ENCODE results near the gene GIGYF2.

The GIGYF2 gene

DNA sequence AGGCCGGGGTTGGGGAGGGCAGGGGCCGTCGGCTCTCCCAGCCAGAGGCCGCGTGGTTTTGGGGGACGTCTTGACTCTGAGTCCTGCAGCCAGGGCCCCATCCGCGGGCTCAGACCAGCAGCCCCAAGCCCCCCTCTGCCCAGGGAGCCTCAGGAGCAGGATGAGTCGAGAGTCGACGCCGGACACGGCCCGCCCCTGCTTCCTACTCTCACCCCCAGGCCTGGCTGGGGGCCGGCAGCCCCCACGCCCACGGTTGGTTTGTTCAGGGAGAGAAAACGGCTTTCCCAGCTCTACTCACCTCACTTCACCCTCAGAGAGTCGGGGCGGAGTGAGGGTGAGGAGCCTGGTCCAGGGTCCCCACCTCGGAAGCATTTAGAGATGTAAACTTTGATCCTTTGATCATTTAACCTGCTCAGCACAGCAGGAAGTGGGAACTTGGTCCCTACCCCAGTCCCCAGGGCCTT lies 179.9 kb downstream of the GIGYF2 start:
- DNase-seq (ENCODE audit: low read depth in 4 of 4, low spot score in 1 of 4): no peak

DNA sequence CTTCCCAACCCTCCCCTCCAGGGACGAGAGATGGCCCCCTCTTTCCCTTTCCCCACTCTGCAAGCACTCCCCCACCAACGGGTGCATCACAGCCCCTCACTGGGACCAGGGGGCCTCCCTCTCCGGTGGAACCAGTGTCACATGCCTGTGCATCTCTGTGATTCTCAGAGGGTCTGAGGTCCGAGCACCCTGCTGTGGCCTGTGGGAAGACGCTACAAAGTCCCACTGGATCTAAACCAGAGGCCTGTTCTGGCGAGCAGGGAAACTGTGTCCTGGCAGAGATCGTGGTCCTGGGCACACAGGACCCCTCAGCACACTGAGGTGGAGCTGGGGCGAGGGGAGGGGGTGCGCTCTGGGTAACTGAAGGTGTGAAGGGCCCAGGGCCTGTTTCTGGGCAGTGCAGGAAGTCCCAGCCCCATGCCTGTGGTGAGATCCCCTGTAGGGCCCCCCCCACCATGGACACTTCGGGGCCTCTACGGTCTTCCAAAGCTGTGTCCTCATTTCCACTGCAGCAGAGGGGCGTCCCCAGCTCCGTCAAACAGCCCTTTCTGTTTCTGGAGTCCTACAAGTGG lies 180.9 kb downstream of the GIGYF2 start:
- no peak for DNase-seq (ENCODE audit: low read depth in 4 of 4, low spot score in 1 of 4)

DNA sequence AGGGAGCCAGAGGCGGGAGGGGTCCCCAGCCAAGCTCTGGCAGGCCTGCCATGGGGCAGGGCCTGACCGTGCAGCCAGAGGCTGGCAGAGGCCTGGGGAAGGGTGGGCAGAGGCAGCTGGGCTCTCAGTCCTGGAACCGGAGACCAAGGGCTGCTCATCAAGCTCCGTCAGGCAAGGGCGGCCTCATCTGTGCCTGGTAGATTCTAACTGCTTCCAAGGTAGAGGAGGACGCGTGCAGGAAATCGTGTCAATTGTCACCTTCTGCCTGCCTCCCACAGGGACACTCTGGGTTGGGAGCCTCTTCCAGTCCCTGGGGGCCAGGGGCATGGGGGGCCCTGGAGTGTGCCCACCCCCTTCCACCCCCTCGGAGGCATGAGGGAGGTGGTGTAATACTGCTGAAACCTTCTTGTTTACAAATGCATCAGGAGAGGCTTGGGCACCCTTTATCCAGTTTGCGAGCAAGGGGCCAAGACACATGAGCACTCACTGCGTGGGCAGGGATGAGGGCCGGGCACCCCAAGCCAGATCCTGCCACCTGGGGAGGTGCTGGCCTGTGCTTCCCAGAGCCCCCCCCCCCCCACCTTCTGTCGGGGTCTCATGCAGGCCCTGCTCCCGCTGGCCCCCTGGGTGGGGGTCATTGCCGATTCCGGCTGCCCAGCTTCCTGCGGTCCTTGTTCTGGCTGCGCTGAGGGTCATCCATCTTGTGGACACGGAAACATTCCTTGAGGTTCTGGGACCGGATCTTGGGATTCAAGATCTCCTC lies 181.9 kb downstream of the GIGYF2 start:
- DNase-seq (ENCODE audit: low read depth in 4 of 4, low spot score in 1 of 4): no peak

DNA sequence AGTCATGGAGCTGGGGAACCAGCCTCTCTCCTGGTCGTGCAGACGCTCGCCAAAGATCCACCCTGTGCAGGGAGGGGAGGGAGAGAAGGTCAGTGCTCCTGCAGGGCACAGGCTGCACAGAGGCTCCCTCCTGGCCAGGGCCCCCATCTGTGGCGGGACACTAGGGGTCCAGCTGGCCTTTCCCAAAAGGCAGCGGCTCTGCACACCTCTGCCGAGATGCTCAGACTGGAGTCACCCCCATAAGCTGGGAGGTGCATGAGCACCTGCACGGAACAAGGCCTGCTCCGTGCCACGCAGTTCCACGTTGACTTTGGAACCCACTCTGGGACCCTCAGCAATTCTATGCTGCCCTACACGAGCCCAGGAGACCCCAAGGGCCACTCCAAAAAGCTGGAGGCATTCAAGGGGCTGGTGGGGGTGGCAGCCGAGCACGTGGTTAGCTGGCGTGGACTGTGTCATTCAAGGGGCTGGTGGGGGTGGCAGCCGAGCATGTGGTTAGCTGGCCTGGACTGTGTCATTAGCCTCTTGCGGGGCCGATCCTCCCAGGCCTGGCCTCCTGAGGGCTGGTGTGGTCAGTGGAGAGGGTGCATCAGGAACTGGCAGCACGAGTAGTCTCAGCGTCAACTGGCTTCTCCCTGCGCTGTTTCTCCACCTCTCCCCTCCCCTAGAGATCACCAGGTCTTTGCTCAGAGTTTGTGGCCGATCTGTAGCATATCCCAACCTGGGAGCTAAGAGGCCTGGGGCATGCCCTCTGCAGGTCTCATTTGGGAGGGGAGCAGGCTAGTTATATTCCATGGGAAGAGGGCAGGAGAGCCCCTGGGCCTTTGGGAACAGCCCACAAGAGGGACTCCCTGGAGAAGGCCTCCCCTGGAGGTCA lies 182.7 kb downstream of the GIGYF2 start:
- DNase-seq (ENCODE audit: low read depth in 4 of 4, low spot score in 1 of 4): no peak

DNA sequence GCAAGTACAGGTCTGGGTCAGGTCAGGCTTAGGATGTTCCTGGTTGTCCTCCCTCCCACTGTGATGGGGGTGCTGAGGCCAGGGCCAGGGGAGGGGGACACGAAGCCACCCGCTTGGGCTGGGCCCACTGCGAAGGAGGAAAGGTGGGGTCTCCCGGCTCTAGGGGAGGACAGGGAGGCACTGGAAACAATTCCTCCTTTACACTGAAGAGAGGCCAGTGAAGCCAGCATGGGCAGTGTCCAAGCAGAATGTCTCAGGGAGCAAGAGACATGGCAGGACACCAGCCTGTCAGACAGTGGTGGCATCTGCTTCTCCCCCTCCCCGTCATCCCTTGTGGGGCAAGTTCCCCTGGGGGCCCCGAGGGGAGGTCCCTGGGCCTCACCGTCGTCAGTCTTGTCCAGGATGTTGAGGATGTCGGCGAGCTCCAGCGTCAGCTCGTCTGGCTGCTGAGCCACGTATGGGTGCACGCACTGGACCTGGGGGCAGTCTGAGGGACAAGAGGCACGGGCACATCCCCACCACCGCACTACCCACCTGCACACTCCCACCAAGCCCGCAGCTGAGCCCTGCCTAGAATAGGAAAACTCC lies 183.7 kb downstream of the GIGYF2 start:
- no peak for DNase-seq (ENCODE audit: low read depth in 4 of 4, low spot score in 1 of 4)

DNA sequence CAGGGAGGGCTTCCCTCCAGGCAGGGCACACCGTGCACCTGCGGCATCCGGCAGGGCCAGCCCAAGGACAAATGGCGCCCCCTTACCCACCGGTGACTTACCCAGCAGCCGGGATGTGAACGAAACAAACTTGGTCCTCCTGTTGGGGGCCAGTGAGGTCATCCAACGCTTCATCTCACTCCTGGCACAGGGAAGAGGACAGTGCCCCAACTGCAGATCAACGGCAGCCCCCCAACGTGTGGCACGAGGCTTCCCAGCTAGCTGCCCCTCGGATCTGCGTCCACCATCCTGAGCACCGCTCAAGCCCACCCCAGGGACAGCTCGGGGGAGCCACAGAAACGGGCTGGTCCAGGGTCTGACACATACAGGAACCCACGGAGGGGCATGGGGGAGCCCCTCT lies 185.0 kb downstream of the GIGYF2 start:
- no peak for DNase-seq (ENCODE audit: low read depth in 4 of 4, low spot score in 1 of 4)

DNA sequence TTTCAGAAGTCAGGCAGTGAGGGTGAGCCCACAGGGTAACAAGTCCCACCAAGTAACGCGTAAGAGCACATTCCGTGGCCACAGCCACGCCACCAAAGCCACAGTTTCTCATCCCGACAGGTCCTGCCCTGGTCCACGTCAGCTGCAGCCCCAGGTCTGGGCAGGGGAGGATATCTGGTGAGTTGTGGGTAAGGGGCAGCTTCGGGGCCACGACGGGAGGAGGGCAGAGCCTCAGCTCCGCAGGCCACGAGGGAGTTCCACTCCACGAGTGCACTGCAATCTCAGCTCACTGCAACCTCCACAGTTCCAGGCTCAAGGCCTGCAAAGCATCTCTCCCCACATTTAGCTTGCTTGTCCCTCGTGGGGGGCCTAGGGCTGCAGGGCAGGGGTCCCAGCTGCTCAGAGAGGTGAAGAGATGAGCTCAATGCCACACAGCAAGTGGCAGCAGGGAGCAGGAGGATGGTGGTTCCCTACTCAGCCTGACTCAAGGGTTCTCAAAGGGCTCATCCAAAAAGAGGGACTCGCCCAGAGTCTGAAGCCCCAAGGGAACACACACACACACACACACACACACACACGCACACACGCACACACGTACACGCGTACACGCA lies 185.5 kb downstream of the GIGYF2 start:
- DNase-seq (ENCODE audit: low read depth in 4 of 4, low spot score in 1 of 4): no peak

DNA sequence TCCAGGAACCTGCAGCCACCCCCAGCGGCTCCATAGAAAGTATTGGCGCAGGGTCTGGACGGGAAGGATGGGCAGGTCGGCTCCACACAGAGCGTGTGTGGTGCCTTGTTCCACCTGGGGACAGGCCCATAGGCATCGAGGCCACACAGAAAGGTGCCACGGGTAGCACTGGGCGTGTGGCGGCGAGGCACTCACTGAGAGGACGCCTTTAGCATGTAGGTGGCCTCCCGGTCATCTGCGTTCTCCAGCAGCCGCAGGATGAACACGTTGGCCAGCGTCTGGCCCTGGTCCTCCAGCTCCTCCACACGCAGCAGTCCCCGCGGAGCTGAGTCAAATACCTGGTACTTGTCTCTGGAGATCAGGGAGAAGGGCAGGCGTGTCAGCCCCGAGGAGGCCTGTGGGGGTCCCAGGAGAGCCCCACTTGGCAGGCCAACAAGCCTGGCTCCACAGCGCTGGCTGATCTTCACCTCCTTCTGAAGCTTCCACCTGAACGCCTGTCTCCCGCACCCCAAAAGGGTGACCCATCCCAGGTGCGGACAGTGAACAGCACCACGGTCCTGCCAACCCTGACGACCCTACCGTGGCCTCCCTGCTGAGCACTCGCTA lies 186.1 kb downstream of the GIGYF2 start:
- DNase-seq (ENCODE audit: low read depth in 4 of 4, low spot score in 1 of 4): no peak

DNA sequence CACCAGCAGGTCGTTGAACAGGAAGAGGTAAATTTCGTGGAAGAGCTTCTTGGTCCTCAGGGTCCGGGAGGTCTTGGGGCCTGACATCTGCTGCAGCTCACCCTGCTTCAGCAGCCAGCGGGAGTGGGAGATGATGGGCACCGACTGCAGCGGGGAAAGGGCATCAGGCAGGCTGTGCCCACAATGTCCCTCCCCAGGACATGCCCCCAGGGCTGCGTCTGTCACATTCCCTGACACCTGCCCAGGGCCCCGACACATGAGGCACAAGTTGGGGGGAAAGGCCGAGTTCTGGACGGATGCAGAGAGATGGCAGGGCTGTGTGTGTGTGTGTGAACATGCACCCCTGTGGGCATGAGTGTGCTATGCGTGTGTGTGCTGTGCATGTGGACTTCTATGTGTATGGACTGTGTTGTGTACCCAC lies 186.9 kb downstream of the GIGYF2 start:
- DNase-seq (ENCODE audit: low read depth in 4 of 4, low spot score in 1 of 4): no peak

DNA sequence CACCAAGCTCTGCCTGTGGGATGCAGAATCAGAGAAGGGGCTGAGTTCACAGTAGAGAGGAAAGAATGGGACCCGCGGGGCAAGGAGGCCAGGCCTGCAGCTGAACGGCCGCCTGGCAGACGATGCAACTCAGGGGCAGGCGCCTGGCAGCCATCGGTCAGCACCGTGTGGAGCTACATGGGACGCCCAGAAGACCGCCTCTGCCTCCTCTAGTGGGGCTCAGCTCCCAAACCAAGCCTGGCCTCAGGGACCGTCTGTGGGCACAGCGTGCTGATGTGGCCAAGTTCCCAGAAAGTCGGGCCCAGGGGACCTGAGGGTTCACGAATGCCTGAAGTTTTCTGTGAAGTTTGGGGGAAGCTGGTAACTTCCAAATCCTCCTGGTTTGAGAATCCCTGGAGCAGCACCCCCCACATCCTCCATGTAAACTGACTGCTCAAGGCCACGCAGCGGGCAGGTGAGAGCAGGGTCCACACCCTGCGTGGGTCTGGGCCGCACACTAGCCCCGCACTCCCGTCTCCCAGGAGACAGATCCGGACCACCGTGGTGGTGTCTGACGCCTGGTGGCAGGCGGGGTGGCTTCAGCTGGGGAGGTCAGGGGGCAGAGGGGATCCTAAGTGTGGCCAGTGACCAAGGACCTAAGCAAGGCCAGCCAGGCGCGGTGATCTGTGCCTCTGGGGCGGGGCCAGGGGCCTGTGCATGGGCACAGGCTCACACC lies 187.6 kb downstream of the GIGYF2 start:
- DNase-seq (ENCODE audit: low read depth in 4 of 4, low spot score in 1 of 4): no peak

DNA sequence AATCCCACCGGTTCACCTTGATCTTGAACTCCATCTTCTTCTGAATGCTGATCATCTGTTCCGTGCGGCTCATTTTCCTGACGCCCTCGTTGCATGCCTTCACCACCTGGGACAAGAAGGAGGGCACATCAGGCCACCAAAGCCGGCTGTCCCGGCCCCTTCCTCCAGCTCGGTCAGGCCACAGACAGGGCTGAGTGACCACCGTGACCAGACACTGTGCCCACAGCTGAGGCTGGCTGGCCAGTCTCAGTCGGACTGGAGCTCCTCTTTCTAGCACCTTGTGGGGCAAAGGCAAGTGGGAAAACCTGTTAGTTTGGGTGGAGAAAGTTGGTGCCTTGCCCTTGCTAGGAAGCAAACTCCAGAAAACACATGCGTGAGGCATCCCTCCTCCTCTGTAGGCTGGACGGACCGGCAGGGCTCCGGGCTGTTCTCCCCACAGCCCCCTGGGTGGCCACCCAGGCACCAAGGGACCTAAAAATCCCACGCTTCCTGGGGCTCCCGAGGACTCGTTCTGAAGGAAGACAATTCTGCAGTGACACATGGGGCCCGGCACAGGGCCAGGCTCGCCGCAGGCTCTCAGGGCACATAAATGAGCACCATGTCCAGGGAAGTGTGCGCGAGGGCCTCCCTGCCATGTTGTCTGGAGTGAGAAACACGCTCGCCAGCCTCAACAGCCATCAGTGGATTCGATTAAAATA lies 188.3 kb downstream of the GIGYF2 start:
- no peak for DNase-seq (ENCODE audit: low read depth in 4 of 4, low spot score in 1 of 4)

DNA sequence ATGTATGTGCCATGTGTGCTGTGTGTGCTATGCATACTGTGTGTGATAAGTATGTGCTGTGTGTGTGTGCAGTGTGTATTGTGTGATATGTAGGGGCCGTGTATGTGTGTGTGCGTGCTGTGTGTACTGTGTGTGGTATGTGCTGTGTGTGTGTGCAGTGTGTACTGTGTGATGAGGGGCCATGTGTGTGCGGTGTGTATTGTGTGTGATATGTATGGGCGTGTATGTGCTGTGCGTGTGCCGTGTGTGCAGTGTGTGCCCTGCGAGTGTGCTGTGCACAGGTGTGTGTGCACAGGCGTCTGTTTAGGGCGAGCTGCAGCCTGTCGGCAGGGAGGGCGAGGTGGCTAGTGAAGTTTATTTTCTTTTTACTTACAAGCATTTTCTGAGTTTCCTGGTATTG lies 189.0 kb downstream of the GIGYF2 start:
- no peak for DNase-seq (ENCODE audit: low read depth in 4 of 4, low spot score in 1 of 4)

DNA sequence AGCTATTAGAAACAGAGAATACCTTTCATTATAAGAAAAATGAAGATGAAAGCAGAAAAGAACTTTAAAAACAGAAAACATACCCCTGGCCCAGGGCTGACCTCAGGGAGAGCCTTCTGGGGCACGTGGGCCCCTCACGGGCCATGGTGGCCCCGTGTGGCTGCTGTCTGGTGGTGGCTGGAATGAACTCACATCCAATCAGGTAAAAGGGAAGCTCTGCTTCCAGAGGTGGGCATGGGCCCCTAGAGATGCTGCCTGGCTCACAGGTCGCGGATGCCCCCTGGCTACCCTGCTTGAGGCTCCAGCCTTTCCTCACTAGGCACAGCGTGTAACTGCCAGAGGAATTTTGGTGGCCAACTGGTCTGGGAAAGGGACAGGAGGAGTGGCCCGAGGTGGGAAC lies 189.5 kb downstream of the GIGYF2 start:
- DNase-seq (ENCODE audit: low read depth in 4 of 4, low spot score in 1 of 4): no peak

DNA sequence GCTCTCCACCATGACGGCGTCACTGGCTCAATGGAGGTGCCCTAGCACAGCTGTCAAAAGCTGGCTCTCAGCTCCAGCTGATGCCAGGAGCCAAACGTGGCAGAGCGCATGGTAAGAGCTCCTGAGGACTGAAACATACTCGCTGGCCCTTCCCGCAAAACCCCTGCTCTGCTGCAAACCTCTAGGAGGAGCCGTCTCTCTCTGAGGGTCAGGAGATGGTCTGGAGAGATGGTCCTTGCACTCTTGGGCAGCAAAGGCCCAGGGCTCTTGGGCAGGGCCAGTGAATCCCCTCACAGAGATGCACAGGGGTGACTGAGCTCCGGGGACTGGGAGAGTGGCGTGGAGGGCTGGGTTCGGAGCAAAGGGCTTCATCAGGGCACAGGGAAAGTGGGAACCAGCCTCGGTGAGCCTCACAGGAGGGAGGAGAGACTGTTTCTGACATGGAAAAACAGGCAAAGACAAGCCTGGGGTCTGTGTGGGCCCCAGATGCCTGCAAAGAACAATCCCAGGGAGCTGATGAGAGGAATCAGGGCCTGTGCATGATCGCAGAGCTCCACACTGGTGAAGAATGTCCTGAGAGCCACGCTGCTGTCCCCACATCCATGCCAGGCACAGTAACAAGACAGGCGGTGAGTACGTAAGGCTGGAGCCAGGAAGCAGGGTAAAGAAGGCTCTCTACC lies 190.2 kb downstream of the GIGYF2 start:
- DNase-seq (ENCODE audit: low read depth in 4 of 4, low spot score in 1 of 4): no peak

DNA sequence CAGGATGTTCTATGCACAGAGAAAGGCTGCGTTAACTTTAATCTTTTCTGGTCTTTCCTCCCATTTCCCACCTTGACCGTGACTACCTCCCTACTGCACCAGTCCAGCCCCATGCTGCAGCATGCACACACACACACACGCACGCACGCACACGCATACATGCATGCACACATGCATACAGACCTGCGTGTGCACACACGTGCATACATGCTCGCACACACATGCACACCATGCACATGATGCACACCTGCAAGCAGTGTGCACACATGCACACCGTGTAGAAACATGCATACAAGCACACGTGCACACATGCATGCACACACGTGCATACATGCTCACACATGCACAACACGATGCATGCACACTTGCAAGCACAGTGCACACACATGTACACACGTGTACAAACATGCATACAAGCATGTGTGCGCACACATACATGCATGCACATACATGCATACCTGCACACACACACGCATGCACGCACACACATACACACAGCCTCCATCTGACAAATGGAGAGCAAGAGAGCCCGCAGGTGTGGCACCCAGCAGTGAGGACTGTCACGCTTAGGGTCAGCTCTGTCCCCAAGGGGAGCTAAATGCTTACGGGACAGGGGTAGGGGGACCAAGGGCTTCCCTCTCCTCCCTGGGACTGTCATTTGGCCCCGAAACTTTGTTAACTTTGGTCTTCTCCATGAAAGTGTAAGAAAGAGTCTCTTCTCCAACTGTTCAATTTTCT lies 191.1 kb downstream of the GIGYF2 start:
- no peak for DNase-seq (ENCODE audit: low read depth in 4 of 4, low spot score in 1 of 4)

DNA sequence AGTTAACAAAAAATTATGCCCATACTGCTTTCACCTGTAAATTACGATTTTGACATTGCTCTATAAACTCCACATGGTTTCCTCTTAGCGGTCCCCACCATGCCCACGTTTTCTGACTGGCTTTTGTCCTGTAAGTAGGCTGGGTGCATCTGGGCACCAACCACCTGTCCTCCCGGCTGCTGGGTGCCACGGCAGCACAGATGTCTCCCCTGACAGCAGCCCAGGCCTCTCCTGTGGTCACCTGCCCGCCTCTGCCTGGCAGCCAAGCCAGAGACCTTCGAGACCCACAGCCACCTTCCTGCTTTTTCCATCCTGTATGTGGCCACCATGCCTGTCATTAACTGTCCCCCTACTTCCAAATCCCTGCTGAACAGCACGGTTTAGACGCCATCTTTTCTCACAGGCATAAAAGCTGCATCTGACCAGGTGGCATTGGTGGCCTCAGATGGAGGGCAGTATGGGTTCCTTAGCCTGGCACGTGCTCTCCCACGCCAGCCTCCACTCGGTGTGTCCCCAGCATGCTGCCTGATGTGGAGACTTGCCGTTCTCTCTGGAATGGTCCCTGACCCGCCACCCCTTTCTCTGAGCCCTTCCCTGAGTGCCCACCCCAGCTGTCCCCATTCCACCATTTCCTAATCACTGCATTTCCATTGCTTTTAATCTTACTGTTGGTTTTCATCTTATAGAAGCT lies 191.9 kb downstream of the GIGYF2 start:
- DNase-seq (ENCODE audit: low read depth in 4 of 4, low spot score in 1 of 4): no peak

DNA sequence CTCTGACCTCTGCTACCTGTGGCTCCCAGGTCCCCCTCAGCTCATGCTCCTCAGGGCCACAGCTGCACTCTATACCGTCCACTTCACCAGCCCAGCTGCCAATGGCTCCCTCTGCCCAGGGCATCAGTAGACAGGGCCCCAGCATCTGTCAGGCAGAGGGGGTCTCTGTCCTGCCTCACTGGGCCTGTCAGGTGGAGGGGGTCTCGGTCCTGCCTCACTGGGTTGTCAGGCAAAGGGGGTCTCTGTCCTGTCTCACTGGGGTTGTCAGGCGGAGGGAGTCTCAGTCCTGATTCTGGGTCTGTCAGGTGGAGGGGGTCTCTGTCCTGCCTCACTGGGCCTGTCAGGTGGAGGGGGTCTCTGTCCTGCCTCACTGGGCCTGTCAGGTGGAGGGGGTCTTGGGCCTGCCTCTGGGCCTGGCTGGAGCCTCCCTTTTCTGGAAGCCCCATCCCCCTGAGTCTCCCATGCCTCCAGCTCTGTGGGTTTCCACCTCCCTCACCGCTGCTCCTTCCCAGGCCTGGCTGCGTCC lies 192.8 kb downstream of the GIGYF2 start:
- no peak for DNase-seq (ENCODE audit: low read depth in 4 of 4, low spot score in 1 of 4)

DNA sequence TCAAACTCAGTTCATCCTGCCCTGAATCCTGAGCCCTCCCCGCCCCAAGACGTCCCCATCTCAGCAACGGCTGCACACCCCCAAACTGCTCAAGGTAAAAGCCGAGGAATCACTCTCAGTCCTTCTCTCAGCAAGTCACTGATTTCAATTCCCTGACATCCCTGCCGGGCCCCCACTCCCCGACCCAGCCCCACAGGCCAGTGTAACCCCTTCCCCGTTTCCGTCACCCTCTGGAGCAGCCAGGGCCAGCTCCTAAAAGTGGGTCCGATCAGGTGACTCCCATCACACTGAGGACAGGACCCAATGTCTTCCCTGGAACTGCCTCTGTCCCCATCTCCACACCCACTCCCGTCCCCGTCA lies 193.4 kb downstream of the GIGYF2 start:
- no peak for DNase-seq (ENCODE audit: low read depth in 4 of 4, low spot score in 1 of 4)

Data from stimulated activated CD4-positive, alpha-beta T cell treated with anti-CD3 and anti-CD28 coated beads, Interleukin-1b, Interleukin-23, amount 100 ng/mL, for 24 hours (primary cell).